A673 (cell line): Measurements from ENCODE around the gene TOLLIP.

ENCODE experiments used
- EZH2 ChIP-seq: fragments of 200-600 bp; sonication (generic); IDR thresholded peaks from 2 replicates; pipeline ENCODE4 v1.6.1; 2017; ENCODE audit warnings: borderline replicate concordance, low read depth, mild to moderate bottlenecking, mixed read lengths, antibody characterized with exemption, low read length; ENCODE audit not compliant: poor library complexity, severe bottlenecking
- TF ChIP-seq, protein P1 (sequence below): fragments of 300-800, 200-600 bp; sonication (generic); conservative IDR thresholded peaks from 2 replicates; pipeline ENCODE4 v1.5.1; 2017; ENCODE audit warnings: low read depth, mild to moderate bottlenecking, antibody characterized with exemption, low read length, moderate library complexity, mixed read lengths

GRCh38 chr11:1270476-1270875 is 39.0 kb downstream of the TOLLIP start:
- TF ChIP-seq, protein P1, sequence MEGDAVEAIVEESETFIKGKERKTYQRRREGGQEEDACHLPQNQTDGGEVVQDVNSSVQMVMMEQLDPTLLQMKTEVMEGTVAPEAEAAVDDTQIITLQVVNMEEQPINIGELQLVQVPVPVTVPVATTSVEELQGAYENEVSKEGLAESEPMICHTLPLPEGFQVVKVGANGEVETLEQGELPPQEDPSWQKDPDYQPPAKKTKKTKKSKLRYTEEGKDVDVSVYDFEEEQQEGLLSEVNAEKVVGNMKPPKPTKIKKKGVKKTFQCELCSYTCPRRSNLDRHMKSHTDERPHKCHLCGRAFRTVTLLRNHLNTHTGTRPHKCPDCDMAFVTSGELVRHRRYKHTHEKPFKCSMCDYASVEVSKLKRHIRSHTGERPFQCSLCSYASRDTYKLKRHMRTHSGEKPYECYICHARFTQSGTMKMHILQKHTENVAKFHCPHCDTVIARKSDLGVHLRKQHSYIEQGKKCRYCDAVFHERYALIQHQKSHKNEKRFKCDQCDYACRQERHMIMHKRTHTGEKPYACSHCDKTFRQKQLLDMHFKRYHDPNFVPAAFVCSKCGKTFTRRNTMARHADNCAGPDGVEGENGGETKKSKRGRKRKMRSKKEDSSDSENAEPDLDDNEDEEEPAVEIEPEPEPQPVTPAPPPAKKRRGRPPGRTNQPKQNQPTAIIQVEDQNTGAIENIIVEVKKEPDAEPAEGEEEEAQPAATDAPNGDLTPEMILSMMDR: no peak
- no peak for TF ChIP-seq EZH2
